Astrocyte (in vitro differentiated cells and primary cell): Measurements from ENCODE around the gene CBS. TPM values are rescaled to one million over a fixed set of nuclear protein-coding genes. Genes with fewer than 3 reads are reported as not detected.
"Not testable (repeated sequence)": the region's sequence is repeated elsewhere in the genome, so short reads cannot be mapped to it uniquely, and the experiment has no call there.

Source experiments
- DNase-seq: peaks from one replicate; pipeline ENCODE4 v3.0.0-alpha.2; 2010; ENCODE audit warnings: low read depth
- FAIRE-seq: peaks from 2 replicates; lab custom pipeline; 2011; peaks lifted over from hg19 to GRCh38; lab: Jason Lieb, UNC
- H2AFZ ChIP-seq: 2 replicates; pipeline ENCODE4 v1.6.0; 2012; ENCODE audit warnings: low read depth, low read length, inconsistent platforms
- H3K27ac ChIP-seq: 2 replicates; pipeline ENCODE4 v1.5.1; 2011; ENCODE audit warnings: low read depth, low read length, inconsistent platforms
- H3K27me3 ChIP-seq: 2 replicates; pipeline ENCODE4 v1.6.0; 2011; ENCODE audit warnings: low read length, inconsistent platforms; ENCODE audit not compliant: insufficient read depth
- H3K36me3 ChIP-seq: 2 replicates; pipeline ENCODE4 v1.5.1; 2011; ENCODE audit warnings: low read length, inconsistent platforms; ENCODE audit not compliant: insufficient read depth
- H3K4me1 ChIP-seq: 2 replicates; pipeline ENCODE4 v1.5.1; 2011; ENCODE audit warnings: low read length, inconsistent platforms; ENCODE audit not compliant: insufficient read depth
- H3K4me2 ChIP-seq: 2 replicates; pipeline ENCODE4 v1.6.0; 2012; ENCODE audit warnings: low read length, inconsistent platforms
- H3K4me3 ChIP-seq: 2 replicates; pipeline ENCODE4 v1.5.1; 2011; ENCODE audit warnings: low read depth, mild to moderate bottlenecking, low read length, inconsistent platforms; ENCODE audit not compliant: insufficient read depth
- H3K79me2 ChIP-seq: 2 replicates; pipeline ENCODE4 v1.6.0; 2012; ENCODE audit warnings: mild to moderate bottlenecking, low read length, inconsistent platforms; ENCODE audit not compliant: insufficient read depth
- H3K9ac ChIP-seq: 2 replicates; pipeline ENCODE4 v1.6.0; 2012; ENCODE audit warnings: mild to moderate bottlenecking, low read length, inconsistent platforms
- H3K9me3 ChIP-seq: 2 replicates; pipeline ENCODE4 v1.5.1; 2012; ENCODE audit warnings: low read depth, mild to moderate bottlenecking, low read length, inconsistent platforms; ENCODE audit not compliant: insufficient read depth
- H4K20me1 ChIP-seq: 2 replicates; pipeline ENCODE4 v1.6.0; 2012; ENCODE audit warnings: low read length, inconsistent platforms; ENCODE audit not compliant: insufficient read depth
- H3K27ac Mint-ChIP-seq: one replicate; pipeline ENCODE4 v1.8.0; 2021; ENCODE audit warnings: mild to moderate bottlenecking, mixed read lengths; ENCODE audit not compliant: unreplicated experiment
- H3K27me3 Mint-ChIP-seq: one replicate; pipeline ENCODE4 v1.8.0; 2021; ENCODE audit warnings: low read depth, mixed read lengths; ENCODE audit not compliant: unreplicated experiment
- H3K36me3 Mint-ChIP-seq: one replicate; pipeline ENCODE4 v1.8.0; 2021; ENCODE audit warnings: low read depth, mixed read lengths; ENCODE audit not compliant: unreplicated experiment
- H3K4me1 Mint-ChIP-seq: one replicate; pipeline ENCODE4 v1.8.0; 2021; ENCODE audit warnings: low read depth, mixed read lengths; ENCODE audit not compliant: unreplicated experiment
- H3K4me3 Mint-ChIP-seq: one replicate; pipeline ENCODE4 v1.8.0; 2021; ENCODE audit warnings: mild to moderate bottlenecking, moderate library complexity, mixed read lengths; ENCODE audit not compliant: unreplicated experiment
- H3K9me3 Mint-ChIP-seq: one replicate; pipeline ENCODE4 v1.8.0; 2021; ENCODE audit warnings: mild to moderate bottlenecking, mixed read lengths; ENCODE audit not compliant: unreplicated experiment
- total RNA-seq: library from RNA; stranded (reverse); gene quantifications from 2 replicates; pipeline ENCODE4 v1.2.1, GENCODE V29; 2021

Gene CBS
- total RNA-seq, 1 donor from 2014 or later: 195 TPM

- H3K4me1 ChIP-seq, H3K36me3 ChIP-seq, H3K79me2 ChIP-seq, H4K20me1 ChIP-seq, H2AFZ ChIP-seq, H3K27ac Mint-ChIP-seq, H3K4me3 Mint-ChIP-seq, H3K9me3 ChIP-seq, H3K4me1 Mint-ChIP-seq, H3K9ac ChIP-seq, H3K36me3 Mint-ChIP-seq, H3K4me3 ChIP-seq, FAIRE-seq, H3K9me3 Mint-ChIP-seq, H3K27me3 ChIP-seq, DNase-seq, H3K27ac ChIP-seq, H3K4me2 ChIP-seq, H3K27me3 Mint-ChIP-seq: not testable (repeated sequence)
Observed at GRCh38 chr21:43090947-43091346, 15.3 kb upstream of the CBS start.

DNA sequence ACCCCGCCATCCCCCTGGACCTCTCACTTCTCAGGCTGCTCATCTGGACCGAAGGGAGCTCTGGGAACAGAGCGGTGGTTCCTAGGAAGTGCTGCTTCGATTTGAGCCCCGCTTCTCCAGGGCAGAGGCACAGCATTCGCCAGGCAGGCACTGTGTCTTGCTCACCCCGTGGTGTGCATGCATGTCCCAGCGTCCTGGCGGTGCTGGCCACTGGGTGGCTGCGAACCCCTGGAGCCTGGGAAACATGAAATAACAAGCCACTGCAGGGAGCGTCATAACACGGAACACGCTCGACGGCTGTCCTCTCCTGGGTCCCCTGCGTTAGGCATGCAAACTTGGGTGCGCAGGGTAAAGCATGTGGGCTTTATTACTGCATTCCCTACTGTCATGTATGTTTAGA lies 13.8 kb upstream of the CBS start:
- H3K9me3 ChIP-seq, H3K4me1 Mint-ChIP-seq, H3K27me3 Mint-ChIP-seq, H3K27ac ChIP-seq, H3K27ac Mint-ChIP-seq, H3K4me3 Mint-ChIP-seq, H3K79me2 ChIP-seq, H3K9ac ChIP-seq, H3K4me3 ChIP-seq, H3K27me3 ChIP-seq, H4K20me1 ChIP-seq, DNase-seq, H3K4me2 ChIP-seq, H3K9me3 Mint-ChIP-seq, H2AFZ ChIP-seq, H3K36me3 Mint-ChIP-seq, FAIRE-seq, H3K36me3 ChIP-seq, H3K4me1 ChIP-seq: not testable (repeated sequence)

- H3K27ac ChIP-seq, H3K9me3 Mint-ChIP-seq, H3K4me1 ChIP-seq, H3K36me3 ChIP-seq, H3K36me3 Mint-ChIP-seq, H3K9me3 ChIP-seq, H2AFZ ChIP-seq, FAIRE-seq, H3K4me1 Mint-ChIP-seq, H3K4me3 Mint-ChIP-seq, H3K9ac ChIP-seq, H3K27me3 ChIP-seq, H3K4me3 ChIP-seq, H3K4me2 ChIP-seq, H3K79me2 ChIP-seq, H3K27me3 Mint-ChIP-seq, H3K27ac Mint-ChIP-seq, H4K20me1 ChIP-seq, DNase-seq: not testable (repeated sequence)
Observed at GRCh38 chr21:43082587-43083300, 7.1 kb upstream of the CBS start.

DNA sequence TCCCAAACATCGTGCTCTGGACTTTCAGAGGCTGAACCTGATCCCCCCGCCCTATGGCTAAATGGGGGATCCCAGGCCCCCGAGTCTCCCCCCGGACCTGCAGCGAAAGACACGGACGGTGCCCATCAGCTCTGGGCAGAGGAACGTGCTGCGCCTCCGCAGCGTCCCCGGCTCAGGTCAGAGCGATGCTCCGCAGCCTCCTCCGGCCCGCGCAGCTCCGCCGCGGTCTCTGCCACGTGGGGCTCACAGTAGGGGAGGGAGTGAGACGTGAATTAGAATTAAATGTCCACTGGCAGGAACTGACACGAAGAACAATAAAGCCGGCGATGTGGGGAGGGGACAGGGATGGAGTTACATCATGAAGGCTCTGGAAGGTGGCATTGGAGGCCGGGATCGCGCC lies 1.0 kb upstream of the CBS start:
- H3K9me3 Mint-ChIP-seq, H3K4me3 ChIP-seq, H3K27me3 ChIP-seq, H3K4me1 Mint-ChIP-seq, H3K27me3 Mint-ChIP-seq, H3K4me1 ChIP-seq, H3K27ac Mint-ChIP-seq, FAIRE-seq, H3K27ac ChIP-seq, H2AFZ ChIP-seq, H3K9ac ChIP-seq, DNase-seq, H4K20me1 ChIP-seq, H3K9me3 ChIP-seq, H3K79me2 ChIP-seq, H3K4me2 ChIP-seq, H3K4me3 Mint-ChIP-seq, H3K36me3 ChIP-seq, H3K36me3 Mint-ChIP-seq: not testable (repeated sequence)

GRCh38 chr21:43076023-43076637 lies 495 bp upstream of the CBS start:
- not testable (repeated sequence) for H3K36me3 ChIP-seq, H3K4me2 ChIP-seq, H2AFZ ChIP-seq, H3K79me2 ChIP-seq, DNase-seq, H3K9ac ChIP-seq, H3K4me3 ChIP-seq, H3K27me3 ChIP-seq, H3K27me3 Mint-ChIP-seq, H3K36me3 Mint-ChIP-seq, H3K27ac Mint-ChIP-seq, FAIRE-seq, H3K4me1 ChIP-seq, H3K4me1 Mint-ChIP-seq, H4K20me1 ChIP-seq, H3K4me3 Mint-ChIP-seq, H3K9me3 ChIP-seq, H3K9me3 Mint-ChIP-seq, H3K27ac ChIP-seq
